Epidermal melanocyte (primary cell): ENCODE measurements around the gene EGFLAM.

Source experiments
- DNase-seq: peaks from one replicate; pipeline ENCODE4 v3.0.0; 2011; ENCODE audit warnings: low spot score; ENCODE audit not compliant: insufficient read length

Gene EGFLAM

GRCh38 chr5:38375423-38375822 is 117.1 kb downstream of the EGFLAM start:
- no peak for DNase-seq

GRCh38 chr5:38376404-38376803 is 118.0 kb downstream of the EGFLAM start:
- DNase-seq, result no peak

- DNase-seq, result no peak
These were observed 120.2 kb downstream of the EGFLAM start for GRCh38 chr5:38378579-38378978.

GRCh38 chr5:38379350-38379937 is 121.1 kb downstream of the EGFLAM start:
- no peak for DNase-seq

- no peak for DNase-seq
These were observed 122.2 kb downstream of the EGFLAM start for GRCh38 chr5:38380537-38380936.

- DNase-seq, result no peak
These were observed 123.0 kb downstream of the EGFLAM start for GRCh38 chr5:38381361-38381760.

- peak; percentile 64 for DNase-seq
These were observed 124.5 kb downstream of the EGFLAM start for GRCh38 chr5:38382898-38383297.

- DNase-seq, result no peak
These were observed 125.3 kb downstream of the EGFLAM start for GRCh38 chr5:38383701-38384100.

GRCh38 chr5:38384396-38384795 is 126.0 kb downstream of the EGFLAM start:
- no peak for DNase-seq

GRCh38 chr5:38387161-38387560 is 128.8 kb downstream of the EGFLAM start:
- DNase-seq, result no peak

GRCh38 chr5:38393636-38394035 is 135.3 kb downstream of the EGFLAM start:
- no peak for DNase-seq

GRCh38 chr5:38396766-38397165 is 138.4 kb downstream of the EGFLAM start:
- DNase-seq, result no peak

GRCh38 chr5:38400365-38400764 is 142.0 kb downstream of the EGFLAM start:
- DNase-seq, result no peak

- DNase-seq, result no peak
These were observed 142.8 kb downstream of the EGFLAM start for GRCh38 chr5:38401145-38401544.

- no peak for DNase-seq
These were observed 145.0 kb downstream of the EGFLAM start for GRCh38 chr5:38403406-38403805.

- DNase-seq, result no peak
These were observed 145.7 kb downstream of the EGFLAM start for GRCh38 chr5:38403877-38404635.

- no peak for DNase-seq
These were observed 146.4 kb downstream of the EGFLAM start for GRCh38 chr5:38404667-38405276.

GRCh38 chr5:38408446-38409198 is 150.3 kb downstream of the EGFLAM start:
- no peak for DNase-seq

GRCh38 chr5:38410304-38410990 is 152.1 kb downstream of the EGFLAM start:
- DNase-seq, result no peak

GRCh38 chr5:38413696-38414095 is 155.3 kb downstream of the EGFLAM start:
- no peak for DNase-seq

- no peak for DNase-seq
These were observed 156.0 kb downstream of the EGFLAM start for GRCh38 chr5:38414348-38414747.
